ENCODE measurements around the gene RAB37. TPM values are rescaled to one million over a fixed set of nuclear protein-coding genes. Genes with fewer than 3 reads are reported as not detected.

RAB37 gene
- total RNA-seq, 1 experiment from 2014 or later: 1.5 TPM

GRCh38 chr17:74757502-74757901 is 20.4 kb downstream of the RAB37 start:
- TF ChIP-seq CTCF (IDR thresholded peaks at IDR 0.05) (no peak), TCF7L2 (IDR thresholded peaks at IDR 0.05; ENCODE audit: low read depth, low read length) (no peak), POLR2AphosphoS5 (IDR thresholded peaks at IDR 0.05; ENCODE audit: low read depth, low read length) (no peak)
- TF ChIP-seq, protein P1, sequence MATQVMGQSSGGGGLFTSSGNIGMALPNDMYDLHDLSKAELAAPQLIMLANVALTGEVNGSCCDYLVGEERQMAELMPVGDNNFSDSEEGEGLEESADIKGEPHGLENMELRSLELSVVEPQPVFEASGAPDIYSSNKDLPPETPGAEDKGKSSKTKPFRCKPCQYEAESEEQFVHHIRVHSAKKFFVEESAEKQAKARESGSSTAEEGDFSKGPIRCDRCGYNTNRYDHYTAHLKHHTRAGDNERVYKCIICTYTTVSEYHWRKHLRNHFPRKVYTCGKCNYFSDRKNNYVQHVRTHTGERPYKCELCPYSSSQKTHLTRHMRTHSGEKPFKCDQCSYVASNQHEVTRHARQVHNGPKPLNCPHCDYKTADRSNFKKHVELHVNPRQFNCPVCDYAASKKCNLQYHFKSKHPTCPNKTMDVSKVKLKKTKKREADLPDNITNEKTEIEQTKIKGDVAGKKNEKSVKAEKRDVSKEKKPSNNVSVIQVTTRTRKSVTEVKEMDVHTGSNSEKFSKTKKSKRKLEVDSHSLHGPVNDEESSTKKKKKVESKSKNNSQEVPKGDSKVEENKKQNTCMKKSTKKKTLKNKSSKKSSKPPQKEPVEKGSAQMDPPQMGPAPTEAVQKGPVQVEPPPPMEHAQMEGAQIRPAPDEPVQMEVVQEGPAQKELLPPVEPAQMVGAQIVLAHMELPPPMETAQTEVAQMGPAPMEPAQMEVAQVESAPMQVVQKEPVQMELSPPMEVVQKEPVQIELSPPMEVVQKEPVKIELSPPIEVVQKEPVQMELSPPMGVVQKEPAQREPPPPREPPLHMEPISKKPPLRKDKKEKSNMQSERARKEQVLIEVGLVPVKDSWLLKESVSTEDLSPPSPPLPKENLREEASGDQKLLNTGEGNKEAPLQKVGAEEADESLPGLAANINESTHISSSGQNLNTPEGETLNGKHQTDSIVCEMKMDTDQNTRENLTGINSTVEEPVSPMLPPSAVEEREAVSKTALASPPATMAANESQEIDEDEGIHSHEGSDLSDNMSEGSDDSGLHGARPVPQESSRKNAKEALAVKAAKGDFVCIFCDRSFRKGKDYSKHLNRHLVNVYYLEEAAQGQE (IDR thresholded peaks at IDR 0.05; ENCODE audit: insufficient read depth in 1 of 2, low read depth in 2 of 2, low read length in 1 of 2): no peak
- CTCF ChIA-PET: interaction anchor here (1.2 kb wide), 1 partner anchor 8 kb away, joined by 5 read pairs; no protein-coding TSS in a partner anchor
- no peak for DNase-seq (ENCODE audit: low read depth, low spot score)
- Histone ChIP-seq H3K36me3 (ENCODE audit: control insufficient read depth, insufficient read depth, low read length) (no peaks in the 10 kb centered on the region), H3K27ac (ENCODE audit: low read length) (no peak overlapping the region), H3K27me3 (ENCODE audit: control insufficient read depth, insufficient read depth, low read length) (no peaks in the 10 kb centered on the region), H3K4me1 (ENCODE audit: control insufficient read depth, insufficient read depth, low read length) (peaks cover 45% of the 10 kb centered on the region), H3K9me3 (ENCODE audit: control insufficient read depth, insufficient read depth, low read depth, low read length) (no peaks in the 10 kb centered on the region), H3K4me3 (ENCODE audit: low read depth in 2 of 2, low read length in 2 of 2) (no peak overlapping the region)
- intact Hi-C loops (cut with micrococcal nuclease; ENCODE audit: unreplicated experiment): no loop called here
- no peak for ATAC-seq
- in situ Hi-C loops (cut with HindIII; ENCODE audit: low pct_unique_long_range_greater_than_20kb, low sequenced_read_pairs): no loop called here
- no TSS peak for BruUV-seq (replicated peaks)
- POLR2A ChIA-PET: no interaction called here

DNA sequence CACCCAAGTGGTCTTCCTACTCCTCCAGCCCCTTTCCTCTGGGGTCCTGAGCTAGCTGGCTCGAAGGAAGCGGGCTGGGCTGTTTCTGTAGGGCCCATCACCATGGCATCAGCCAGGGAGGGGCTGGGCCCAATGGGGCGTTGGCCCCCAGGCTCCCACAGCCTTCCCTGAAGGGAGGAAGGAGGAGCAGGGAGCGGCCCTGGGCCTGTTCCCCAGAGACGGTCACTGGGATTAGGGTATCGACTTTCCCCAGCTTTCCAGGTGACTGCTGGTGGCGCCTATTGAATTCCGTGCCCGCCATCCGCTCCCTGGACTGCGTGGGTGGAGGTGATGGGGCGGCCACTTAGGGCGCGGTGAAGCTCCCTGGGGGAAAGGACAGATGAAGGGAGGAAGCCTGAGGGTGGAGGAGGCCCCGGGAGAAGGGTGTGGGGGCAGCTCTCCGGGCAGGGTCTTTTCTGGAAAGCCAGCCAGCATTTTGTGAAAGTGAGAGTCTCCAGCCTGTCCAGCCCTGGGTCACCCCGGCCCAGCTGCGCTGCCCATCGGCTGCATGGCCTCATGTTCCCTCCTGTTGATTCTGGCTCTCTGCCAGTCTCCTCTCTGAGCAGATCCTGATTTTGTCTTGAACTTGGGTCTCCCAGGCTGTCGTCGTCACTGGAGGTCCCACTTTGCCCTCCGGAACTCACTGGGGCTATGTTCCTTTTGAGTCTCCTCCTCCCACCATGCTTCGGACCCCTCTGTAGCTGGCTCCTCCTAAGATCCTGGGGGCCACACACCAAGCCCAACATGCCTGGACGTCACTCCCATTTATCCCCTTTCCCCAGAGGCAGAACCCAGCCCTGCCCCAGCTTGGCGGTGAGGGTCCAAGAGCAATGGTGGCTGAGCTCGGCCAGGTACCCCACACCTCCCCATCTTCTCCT is 21.1 kb downstream of the RAB37 start:
- Histone ChIP-seq H3K36me3 (ENCODE audit: control insufficient read depth, insufficient read depth, low read length) (no peaks in the 10 kb centered on the region), H3K9me3 (ENCODE audit: control insufficient read depth, insufficient read depth, low read depth, low read length) (no peaks in the 10 kb centered on the region), H3K4me1 (ENCODE audit: control insufficient read depth, insufficient read depth, low read length) (peaks cover 40% of the 10 kb centered on the region), H3K27ac (ENCODE audit: low read length) (no peak overlapping the region), H3K27me3 (ENCODE audit: control insufficient read depth, insufficient read depth, low read length) (no peaks in the 10 kb centered on the region), H3K4me3 (ENCODE audit: low read depth in 2 of 2, low read length in 2 of 2) (no peak overlapping the region)
- BruUV-seq (replicated peaks): no TSS peak
- ATAC-seq: no peak
- in situ Hi-C loops (cut with HindIII; ENCODE audit: low pct_unique_long_range_greater_than_20kb, low sequenced_read_pairs): no loop called here
- CTCF ChIA-PET: interaction anchor here (1.2 kb wide), 1 partner anchor 9 kb away, joined by 5 read pairs; no protein-coding TSS in a partner anchor
- no peak for DNase-seq (ENCODE audit: low read depth, low spot score)
- intact Hi-C loops (cut with micrococcal nuclease; ENCODE audit: unreplicated experiment): no loop called here
- TF ChIP-seq SIN3A (IDR thresholded peaks at IDR 0.05; ENCODE audit: borderline replicate concordance, insufficient read depth, low read depth, low read length): no peak
- no peak for TF ChIP-seq POLR2AphosphoS5 (IDR thresholded peaks at IDR 0.05; ENCODE audit: low read depth, low read length)
- TF ChIP-seq, protein P1 (IDR thresholded peaks at IDR 0.05; ENCODE audit: insufficient read depth in 1 of 2, low read depth in 2 of 2, low read length in 1 of 2): no peak
- TF ChIP-seq TCF7L2 (IDR thresholded peaks at IDR 0.05; ENCODE audit: low read depth, low read length): no peak
- no peak for TF ChIP-seq CTCF (IDR thresholded peaks at IDR 0.05)
- POLR2A ChIA-PET: no interaction called here
